ENCODE results near the gene RPL37A. TPM values are rescaled to one million over a fixed set of nuclear protein-coding genes. Genes with fewer than 3 reads are reported as not detected.

Gene RPL37A
- polyA plus RNA-seq, 3 donors: 1,504 to 1,660 (median 1,597) TPM

- H3K36me3 Mint-ChIP-seq: no peaks in the 10 kb centered on the region
- H3K27ac Mint-ChIP-seq: no peak overlapping the region
- no peaks in the 10 kb centered on the region for H3K27me3 Mint-ChIP-seq (ENCODE audit: low read depth in 3 of 3)
- no CpG with 5 or more reads among the region's 2 CpGs for WGBS (ENCODE audit: insufficient coverage)
- H3K4me3 Mint-ChIP-seq: no peak overlapping the region
- intact Hi-C loops (cut with micrococcal nuclease): no loop called here
- Histone ChIP-seq H3K27me3 (ENCODE audit: control insufficient read depth in 2 of 2, insufficient read depth in 2 of 2, low read length in 2 of 2) (no peaks in the 10 kb centered on the region), H3K9ac (ENCODE audit: insufficient read depth, low read length, poor library complexity, severe bottlenecking) (no peak overlapping the region), H3K4me2 (replicated peaks; ENCODE audit: extremely low read depth, low read length, poor library complexity, severe bottlenecking) (no peak overlapping the region), H3K4me3 (replicated peaks in 1 of 3; ENCODE audit: low read depth in 2 of 3, low read length in 3 of 3) (no peak overlapping the region), H3K4me1 (ENCODE audit: control insufficient read depth in 1 of 2, insufficient read depth in 2 of 2, low read length in 2 of 2) (peaks cover 9 to 11% of the 10 kb centered on the region in 2 donors), H3K27ac (ENCODE audit: low read depth in 1 of 2, low read length in 2 of 2) (no peak overlapping the region), H3K9me3 (replicated peaks in 1 of 2; ENCODE audit: control insufficient read depth in 1 of 2, insufficient read depth in 1 of 2, low read length in 2 of 2) (no peaks in the 10 kb centered on the region), H2AFZ (ENCODE audit: insufficient read depth, low read depth, low read length, poor library complexity, severe bottlenecking) (no peak overlapping the region), H3K36me3 (replicated peaks in 1 of 2; ENCODE audit: control insufficient read depth in 1 of 2, insufficient read depth in 2 of 2, low read length in 2 of 2) (no peaks in the 10 kb centered on the region), H3K79me2 (ENCODE audit: insufficient read depth, low read length) (no peaks in the 10 kb centered on the region), H4K20me1 (ENCODE audit: insufficient read depth, low read length) (no peaks in the 10 kb centered on the region)
- TF ChIP-seq CTCF (IDR thresholded peaks at IDR 0.05): no peak
- H3K4me1 Mint-ChIP-seq: peaks cover 11% of the 10 kb centered on the region
- no peak for DNase-seq
- H3K9me3 Mint-ChIP-seq: peaks cover 0 to 1% (median 0%) of the 10 kb centered on the region in 7 donors
Measured at GRCh38 chr2:216532562-216532961, 33.9 kb downstream of the RPL37A start.

- Histone ChIP-seq H3K27ac (ENCODE audit: low read depth in 1 of 2, low read length in 2 of 2) (no peak overlapping the region), H3K4me3 (replicated peaks in 1 of 3; ENCODE audit: low read depth in 2 of 3, low read length in 3 of 3) (no peak overlapping the region), H3K36me3 (replicated peaks in 1 of 2; ENCODE audit: control insufficient read depth in 1 of 2, insufficient read depth in 2 of 2, low read length in 2 of 2) (no peaks in the 10 kb centered on the region), H3K27me3 (ENCODE audit: control insufficient read depth in 2 of 2, insufficient read depth in 2 of 2, low read length in 2 of 2) (no peaks in the 10 kb centered on the region), H3K9me3 (replicated peaks in 1 of 2; ENCODE audit: control insufficient read depth in 1 of 2, insufficient read depth in 1 of 2, low read length in 2 of 2) (no peaks in the 10 kb centered on the region), H4K20me1 (ENCODE audit: insufficient read depth, low read length) (no peaks in the 10 kb centered on the region), H2AFZ (ENCODE audit: insufficient read depth, low read depth, low read length, poor library complexity, severe bottlenecking) (no peak overlapping the region), H3K4me1 (ENCODE audit: control insufficient read depth in 1 of 2, insufficient read depth in 2 of 2, low read length in 2 of 2) (peaks cover 9 to 11% of the 10 kb centered on the region in 2 donors), H3K4me2 (replicated peaks; ENCODE audit: extremely low read depth, low read length, poor library complexity, severe bottlenecking) (no peak overlapping the region), H3K79me2 (ENCODE audit: insufficient read depth, low read length) (no peaks in the 10 kb centered on the region), H3K9ac (ENCODE audit: insufficient read depth, low read length, poor library complexity, severe bottlenecking) (no peak overlapping the region)
- no peak overlapping the region for H3K27ac Mint-ChIP-seq
- no peaks in the 10 kb centered on the region for H3K36me3 Mint-ChIP-seq
- no peak for DNase-seq
- intact Hi-C loops (cut with micrococcal nuclease): no loop called here
- 84% methylated on average over 3 of the region's 5 CpGs for WGBS (ENCODE audit: insufficient coverage)
- TF ChIP-seq CTCF (IDR thresholded peaks at IDR 0.05): no peak
- no peak overlapping the region for H3K4me3 Mint-ChIP-seq
- peaks cover 11% of the 10 kb centered on the region for H3K4me1 Mint-ChIP-seq
- H3K9me3 Mint-ChIP-seq: peaks cover 0 to 1% (median 0%) of the 10 kb centered on the region in 7 donors
- H3K27me3 Mint-ChIP-seq (ENCODE audit: low read depth in 3 of 3): no peaks in the 10 kb centered on the region
Measured at GRCh38 chr2:216533609-216534008, 35.0 kb downstream of the RPL37A start.

Measured in CD14-positive monocyte (primary cell).